OCI-LY1 (cell line): ENCODE results near the gene OR10D3.
A peak's percentile ranks its signal among the peaks of the same experiment; 100 is the strongest.

Experiments used
- CTCF ChIP-seq: fragments of 200-600 bp; sonication (generic), shearing (Covaris generic); IDR thresholded peaks from 2 replicates; pipeline ENCODE4 v1.5.1; 2017; ENCODE audit warnings: mild to moderate bottlenecking, antibody characterized with exemption, low read length, moderate library complexity, mixed read lengths
- EZH2 ChIP-seq: fragments of 200-600 bp; sonication (generic), shearing (Covaris generic); IDR thresholded peaks from 2 replicates; pipeline ENCODE4 v1.8.0; 2017; ENCODE audit warnings: borderline replicate concordance, mixed run types, mild to moderate bottlenecking, antibody characterized with exemption, low read length, moderate library complexity, mixed read lengths

- TF ChIP-seq CTCF, result peak; percentile 65
- TF ChIP-seq EZH2, result no peak
Observed at GRCh38 chr11:124195189-124195734, 12.1 kb downstream of the OR10D3 start.
